ENCODE results near the gene CDC20. TPM values are rescaled to one million over a fixed set of nuclear protein-coding genes. Genes with fewer than 3 reads are reported as not detected.

CDC20 gene
- total and polyA plus RNA-seq, 10 of the 15 experiments (the other 5 are each of a cell fraction or from before 2014, with no cell fraction given): 36.3 to 347 (median 150) TPM

GRCh38 chr1:43383449-43383848 is 24.7 kb downstream of the CDC20 start:
- POLR2A ChIA-PET: no interaction called here
- BruUV-seq (replicated peaks): no TSS peak
- Histone ChIP-seq H4K20me1 (ENCODE audit: control insufficient read depth, insufficient read depth) (no peaks in the 10 kb centered on the region; the same call in 1 of the 2 replicates), H3K9me3 (replicated peaks; ENCODE audit: control insufficient read depth, insufficient read depth, low read length) (no peaks in the 10 kb centered on the region), H3K4me3 (no peak overlapping the region), H3K9ac (ENCODE audit: control insufficient read depth, insufficient read depth, low read length) (no peak overlapping the region), H3K4me1 (ENCODE audit: control insufficient read depth, insufficient read depth, low read length) (peaks cover 10% of the 10 kb centered on the region), H3K79me2 (ENCODE audit: control insufficient read depth, insufficient read depth, low read length) (peaks cover 13% of the 10 kb centered on the region), H3K36me3 (ENCODE audit: control insufficient read depth in 2 of 2, insufficient read depth in 2 of 2, low read length in 1 of 2) (peaks cover 6 to 31% of the 10 kb centered on the region in 2 experiments), H3K27me3 (replicated peaks in 1 of 2; ENCODE audit: control insufficient read depth in 2 of 2, insufficient read depth in 2 of 2, low read length in 1 of 2) (no peaks in the 10 kb centered on the region), H3K4me2 (ENCODE audit: control insufficient read depth, insufficient read depth) (no peak overlapping the region), H3K27ac (ENCODE audit: control insufficient read depth, insufficient read depth) (no peak overlapping the region), H2AFZ (ENCODE audit: control insufficient read depth, low read depth, low read length) (no peak overlapping the region)
- in situ Hi-C loops (cut with MboI): no loop called here
- 95% methylated on average over 2 of the region's 2 CpGs for WGBS (ENCODE audit: insufficient coverage, insufficient replicate concordance, low lambda C conversion rate, missing lambda C conversion rate)
- TF ChIP-seq BACH1 (IDR thresholded peaks at IDR 0.05; ENCODE audit: borderline replicate concordance) (no peak), POLR2AphosphoS5 (IDR thresholded peaks at IDR 0.05; ENCODE audit: low read length) (no peak), FOS (IDR thresholded peaks at IDR 0.05; ENCODE audit: borderline replicate concordance, extremely low read depth, insufficient read length) (no peak), MEF2B (IDR thresholded peaks at IDR 0.05; ENCODE audit: partially characterized antibody, poor library complexity, severe bottlenecking) (no peak), MEF2A (IDR thresholded peaks at IDR 0.05; ENCODE audit: insufficient read depth, low read depth, low read length) (no peak), BHLHE40 (IDR thresholded peaks at IDR 0.05; ENCODE audit: borderline replicate concordance in 1 of 2, low read depth in 2 of 2, low read length in 1 of 2) (no peak), RAD21 (IDR thresholded peaks at IDR 0.05; ENCODE audit: insufficient read depth, low read depth, low read length) (0 out of 2 replicates have a peak, but pooled peaks have one; percentile 11), POU2F2 (IDR thresholded peaks at IDR 0.05; ENCODE audit: borderline replicate concordance, low read depth, low read length) (no peak), SREBF2 (IDR thresholded peaks at IDR 0.05; ENCODE audit: low read length) (no peak), BMI1 (IDR thresholded peaks at IDR 0.05; ENCODE audit: borderline replicate concordance) (no peak)
- TF ChIP-seq, protein P1, sequence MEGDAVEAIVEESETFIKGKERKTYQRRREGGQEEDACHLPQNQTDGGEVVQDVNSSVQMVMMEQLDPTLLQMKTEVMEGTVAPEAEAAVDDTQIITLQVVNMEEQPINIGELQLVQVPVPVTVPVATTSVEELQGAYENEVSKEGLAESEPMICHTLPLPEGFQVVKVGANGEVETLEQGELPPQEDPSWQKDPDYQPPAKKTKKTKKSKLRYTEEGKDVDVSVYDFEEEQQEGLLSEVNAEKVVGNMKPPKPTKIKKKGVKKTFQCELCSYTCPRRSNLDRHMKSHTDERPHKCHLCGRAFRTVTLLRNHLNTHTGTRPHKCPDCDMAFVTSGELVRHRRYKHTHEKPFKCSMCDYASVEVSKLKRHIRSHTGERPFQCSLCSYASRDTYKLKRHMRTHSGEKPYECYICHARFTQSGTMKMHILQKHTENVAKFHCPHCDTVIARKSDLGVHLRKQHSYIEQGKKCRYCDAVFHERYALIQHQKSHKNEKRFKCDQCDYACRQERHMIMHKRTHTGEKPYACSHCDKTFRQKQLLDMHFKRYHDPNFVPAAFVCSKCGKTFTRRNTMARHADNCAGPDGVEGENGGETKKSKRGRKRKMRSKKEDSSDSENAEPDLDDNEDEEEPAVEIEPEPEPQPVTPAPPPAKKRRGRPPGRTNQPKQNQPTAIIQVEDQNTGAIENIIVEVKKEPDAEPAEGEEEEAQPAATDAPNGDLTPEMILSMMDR (IDR thresholded peaks at IDR 0.05 in 2 of 3, conservative IDR thresholded peaks at IDR 0.05 in 1 of 3; ENCODE audit: control insufficient read depth in 2 of 3, extremely low read depth in 1 of 3, insufficient read depth in 1 of 3, low read depth in 3 of 3, low read length in 3 of 3): peak in 1 of 3 experiments; percentile 32; a peak in 2 of 6 replicates
- RAD21 ChIA-PET (ENCODE audit: unreplicated experiment): interaction anchor here (1.6 kb wide), 1 partner anchor 15 kb away, joined by 3 read pairs; the partner anchor contains the start of gene ELOVL1
- no peak for DNase-seq (ENCODE audit: low read depth, low spot score)
- intact Hi-C loops (cut with micrococcal nuclease; ENCODE audit: unreplicated experiment): no loop called here
- CTCF ChIA-PET: interaction anchor here (0.5 to 1.6 kb wide), 4 partner anchors 74 to 160 kb away, joined by 3 to 4 read pairs (median 3); no protein-coding TSS in a partner anchor
- no peak for ATAC-seq
- SMC1A ChIA-PET (ENCODE audit: uncharacterized antibody, unreplicated experiment): interaction anchor here (1.2 to 2.7 kb wide), 2 partner anchors 31 to 145 kb away, joined by 4 to 12 read pairs; no protein-coding TSS in a partner anchor
- no peak for FAIRE-seq

Measured in GM12878 (cell line).